ENCODE results near the gene SPOPL.
A peak's percentile ranks its signal among the peaks of the same experiment; 100 is the strongest.

Gene SPOPL

GRCh38 chr2:138504546-138505235, 3.1 kb downstream of the SPOPL start:
- POLR2A ChIA-PET = no interaction called here
- CTCF ChIA-PET = interaction anchor here (1.5 to 10.5 kb wide), 3 partner anchors 10 to 79 kb away, joined by 3 to 65 read pairs (median 19); no protein-coding TSS in a partner anchor

GRCh38 chr2:138507267-138507666, 5.7 kb downstream of the SPOPL start:
- ChIA-PET POLR2A (no interaction called here), CTCF (interaction anchor here (10.5 kb wide), 1 partner anchor 14 kb away, joined by 65 read pairs; no protein-coding TSS in a partner anchor)
- TF ChIP-seq CTCF (IDR thresholded peaks at IDR 0.05; ENCODE audit: control extremely low read depth, extremely low read depth, low read depth, missing control alignments) = no peak
- no peak for DNase-seq (ENCODE audit: extremely low spot score)

More at GRCh38 chr2:138504546-138505235, 3.1 kb downstream of the SPOPL start:
- TF ChIP-seq CTCF (IDR thresholded peaks at IDR 0.05; ENCODE audit: control extremely low read depth, extremely low read depth, low read depth, missing control alignments) = no peak
- peak; percentile 43 for DNase-seq (ENCODE audit: extremely low spot score)

GRCh38 chr2:138510319-138510718, 8.7 kb downstream of the SPOPL start:
- no peak for DNase-seq (ENCODE audit: extremely low spot score)
- TF ChIP-seq CTCF (IDR thresholded peaks at IDR 0.05; ENCODE audit: control extremely low read depth, extremely low read depth, low read depth, missing control alignments) = no peak
- ChIA-PET POLR2A (interaction anchor here (1.3 kb wide), 1 partner anchor 13 kb away, joined by 4 read pairs; no protein-coding TSS in a partner anchor), CTCF (interaction anchor here (1.3 to 10.5 kb wide), 2 partner anchors 10 to 11 kb away, joined by 3 to 65 read pairs; no protein-coding TSS in a partner anchor)

GRCh38 chr2:138512672-138513071, 11.1 kb downstream of the SPOPL start:
- CTCF ChIA-PET = no interaction called here
- no peak for TF ChIP-seq CTCF (IDR thresholded peaks at IDR 0.05; ENCODE audit: control extremely low read depth, extremely low read depth, low read depth, missing control alignments)
- POLR2A ChIA-PET = no interaction called here
- no peak for DNase-seq (ENCODE audit: extremely low spot score)

GRCh38 chr2:138514173-138514572, 12.6 kb downstream of the SPOPL start:
- ChIA-PET CTCF (interaction anchor here (1.4 to 3.4 kb wide), 2 partner anchors 9 to 38 kb away, joined by 3 to 19 read pairs; no protein-coding TSS in a partner anchor), POLR2A (no interaction called here)
- no peak for DNase-seq (ENCODE audit: extremely low spot score)
- TF ChIP-seq CTCF (IDR thresholded peaks at IDR 0.05; ENCODE audit: control extremely low read depth, extremely low read depth, low read depth, missing control alignments) = no peak

GRCh38 chr2:138515092-138515491, 13.5 kb downstream of the SPOPL start:
- TF ChIP-seq CTCF (IDR thresholded peaks at IDR 0.05; ENCODE audit: control extremely low read depth, extremely low read depth, low read depth, missing control alignments) = no peak
- DNase-seq (ENCODE audit: extremely low spot score) = no peak
- POLR2A ChIA-PET = interaction anchor here (0.8 kb wide), 1 partner anchor 13 kb away, joined by 3 read pairs; no protein-coding TSS in a partner anchor
- CTCF ChIA-PET = interaction anchor here (1.1 to 3.4 kb wide), 6 partner anchors 9 to 137 kb away, joined by 3 to 19 read pairs (median 4); no protein-coding TSS in a partner anchor

Measured in GM10248 (cell line).